Sigmoid colon (tissue), 7 donors: ENCODE results near the gene CAPN5. TPM values are rescaled to one million over a fixed set of nuclear protein-coding genes. Genes with fewer than 3 reads are reported as not detected.

Source experiments
- DNase-seq: peaks from one replicate; pipeline ENCODE4 v3.0.0-alpha.2; 2019
- H3K27ac ChIP-seq, 4 donors: fragments of 200-600 bp; sonication (generic); one replicate each; pipeline ENCODE4 v1.5.1; 2016 to 2019; ENCODE audit warnings: mild to moderate bottlenecking in 1 of 4
- H3K27me3 ChIP-seq, 3 donors: fragments of 200-600 bp; sonication (generic); one replicate each; pipeline ENCODE4 v1.5.1; 2019; ENCODE audit warnings: mild to moderate bottlenecking in 1 of 3
- H3K36me3 ChIP-seq, 4 donors: fragments of 200-600 bp; sonication (generic); one replicate each; pipeline ENCODE4 v1.5.1; 2016 to 2019
- H3K4me1 ChIP-seq, 4 donors: fragments of 200-600 bp; sonication (generic); one replicate each; pipeline ENCODE4 v1.5.1; 2017 to 2019
- H3K4me3 ChIP-seq, 4 donors: fragments of 200-600 bp; sonication (generic); one replicate each; pipeline ENCODE4 v1.5.1; 2017 to 2019; ENCODE audit warnings: mild to moderate bottlenecking in 2 of 4, moderate library complexity in 1 of 4
- H3K9me3 ChIP-seq, 4 donors: fragments of 200-600 bp in 3 of 4; sonication (generic) in 3 of 4; one replicate each; pipeline versions ENCODE4 v1.5.1 to v1.6.1; 2013 to 2019
- EP300 ChIP-seq, 4 donors: sonication (generic); formaldehyde crosslinking; IDR thresholded peaks; one replicate each; pipeline ENCODE4 v1.6.1; 2017; ENCODE audit warnings: antibody characterized with exemption in 4 of 4
- POLR2A ChIP-seq, 2 donors: fragments of 450-650 bp; IDR thresholded peaks; one replicate each; pipeline ENCODE4 v1.6.1; 2016; ENCODE audit warnings: antibody characterized with exemption in 2 of 2, mild to moderate bottlenecking in 2 of 2, moderate library complexity in 2 of 2
- POLR2AphosphoS5 ChIP-seq, 4 donors: sonication (generic); formaldehyde crosslinking; IDR thresholded peaks; one replicate each; pipeline ENCODE4 v1.6.1; 2017; ENCODE audit warnings: antibody characterized with exemption in 4 of 4
- WGBS, 2 donors: extraction: QIAGEN DNeasy Blood & Tissue Kit; methylation state at CpG; one replicate each; pipeline ENCODE4 v1.1.7; 2013; 5-methylcytosine and 5-hydroxymethylcytosine counted together
- intact Hi-C: fragments of 100-400 bp; cut with DNase I; formaldehyde crosslinking; loops from one replicate; pipeline ENCODE4 v1.15.1; 2023
- polyA plus RNA-seq, 3 donors: library from polyadenylated mRNA; stranded (reverse); fragments of 200-250 nt; gene quantifications; one replicate each; pipeline ENCODE4 v1.2.3, GENCODE V29; 2013
- total RNA-seq, 4 donors: library from RNA; depleted of rRNA; stranded (reverse); fragments of >200 nt; gene quantifications; one replicate each; pipeline ENCODE4 v1.1.0, GENCODE V29; 2016
- TF ChIP-seq, protein P1 (sequence below), 4 experiments: fragments of 450-650 bp in 3 of 4; fragments of 200-600 bp in 1 of 4; IDR thresholded peaks; one replicate each; pipeline ENCODE4 v1.5.1; 2016 to 2019; ENCODE audit warnings: antibody characterized with exemption in 4 of 4, mild to moderate bottlenecking in 3 of 4, moderate library complexity in 2 of 4
- donor health status: healthy with polysubstance abuse.
- donor health status: Bipolar disorder and iron deficiency.
- donor health status: healthy.

The CAPN5 gene
- total and polyA plus RNA-seq, 7 donors: 4.1 to 110 (median 12.5) TPM

DNA sequence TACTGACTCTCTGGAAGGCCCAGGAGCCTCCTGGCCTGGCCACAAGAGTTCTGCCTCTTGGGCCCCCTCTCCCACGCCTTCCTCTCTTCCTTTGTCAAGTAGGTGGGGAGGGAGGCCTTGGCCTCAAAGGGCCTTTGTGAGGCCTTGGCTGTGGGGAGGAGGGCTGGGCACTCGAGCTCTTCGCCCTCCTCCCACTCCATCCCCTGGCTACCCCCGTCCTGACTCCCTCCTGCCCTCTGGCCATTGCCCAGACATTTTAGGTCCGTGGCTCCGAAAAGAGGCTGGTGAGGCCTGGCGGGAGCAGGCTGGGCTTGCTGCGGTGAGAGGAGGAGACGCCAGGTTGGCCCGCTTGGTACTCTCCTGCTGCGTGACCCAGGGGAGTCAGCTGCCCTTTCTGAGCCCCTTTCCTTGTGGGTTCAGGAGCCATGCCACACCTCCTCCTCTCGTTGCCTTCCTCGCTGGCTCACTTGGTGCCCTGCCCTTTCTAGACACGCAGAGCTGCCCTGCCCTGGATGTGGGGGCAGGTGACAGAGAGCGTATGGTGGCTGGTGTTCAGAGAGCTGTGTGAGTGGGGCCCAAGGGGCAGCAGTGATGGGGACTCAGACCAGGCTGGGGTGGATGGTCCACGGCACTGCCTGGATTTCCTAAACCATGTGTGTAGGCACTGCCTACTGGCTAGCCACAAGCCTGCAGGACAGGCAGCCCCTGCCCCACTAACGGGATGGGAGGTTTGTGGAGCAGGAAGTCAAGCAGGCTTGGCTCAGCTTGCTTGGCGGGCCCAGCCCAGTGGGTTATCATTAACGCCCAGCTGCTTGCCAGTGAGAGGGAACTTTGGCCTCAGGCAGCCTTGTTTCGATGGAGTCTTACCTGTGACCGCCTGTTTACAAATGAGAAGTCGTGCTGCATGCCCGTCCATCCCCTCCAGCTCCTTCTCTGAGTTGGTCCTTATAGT, 20.0 kb downstream of the CAPN5 start:
- intact Hi-C loops: no loop called here
- Histone ChIP-seq H3K27ac (peak overlapping the region in 2 of 4 donors; percentile 43 to 57), H3K9me3 (no peaks in the 10 kb centered on the region), H3K27me3 (no peaks in the 10 kb centered on the region), H3K4me3 (no peak overlapping the region), H3K4me1 (peaks cover 0 to 25% (median 14%) of the 10 kb centered on the region in 4 donors), H3K36me3 (peaks cover 0 to 14% (median 0%) of the 10 kb centered on the region in 4 donors)
- WGBS, 2 donors: 15 to 71% methylated on average over 23 of the region's 23 CpGs
- TF ChIP-seq POLR2AphosphoS5 (IDR thresholded peaks at IDR 0.05): no peak
- TF ChIP-seq, protein P1, sequence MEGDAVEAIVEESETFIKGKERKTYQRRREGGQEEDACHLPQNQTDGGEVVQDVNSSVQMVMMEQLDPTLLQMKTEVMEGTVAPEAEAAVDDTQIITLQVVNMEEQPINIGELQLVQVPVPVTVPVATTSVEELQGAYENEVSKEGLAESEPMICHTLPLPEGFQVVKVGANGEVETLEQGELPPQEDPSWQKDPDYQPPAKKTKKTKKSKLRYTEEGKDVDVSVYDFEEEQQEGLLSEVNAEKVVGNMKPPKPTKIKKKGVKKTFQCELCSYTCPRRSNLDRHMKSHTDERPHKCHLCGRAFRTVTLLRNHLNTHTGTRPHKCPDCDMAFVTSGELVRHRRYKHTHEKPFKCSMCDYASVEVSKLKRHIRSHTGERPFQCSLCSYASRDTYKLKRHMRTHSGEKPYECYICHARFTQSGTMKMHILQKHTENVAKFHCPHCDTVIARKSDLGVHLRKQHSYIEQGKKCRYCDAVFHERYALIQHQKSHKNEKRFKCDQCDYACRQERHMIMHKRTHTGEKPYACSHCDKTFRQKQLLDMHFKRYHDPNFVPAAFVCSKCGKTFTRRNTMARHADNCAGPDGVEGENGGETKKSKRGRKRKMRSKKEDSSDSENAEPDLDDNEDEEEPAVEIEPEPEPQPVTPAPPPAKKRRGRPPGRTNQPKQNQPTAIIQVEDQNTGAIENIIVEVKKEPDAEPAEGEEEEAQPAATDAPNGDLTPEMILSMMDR (IDR thresholded peaks at IDR 0.05): no peak
- no peak for TF ChIP-seq EP300 (IDR thresholded peaks at IDR 0.05)
- TF ChIP-seq POLR2A (IDR thresholded peaks at IDR 0.05): no peak
- DNase-seq: peak; percentile 60

DNA sequence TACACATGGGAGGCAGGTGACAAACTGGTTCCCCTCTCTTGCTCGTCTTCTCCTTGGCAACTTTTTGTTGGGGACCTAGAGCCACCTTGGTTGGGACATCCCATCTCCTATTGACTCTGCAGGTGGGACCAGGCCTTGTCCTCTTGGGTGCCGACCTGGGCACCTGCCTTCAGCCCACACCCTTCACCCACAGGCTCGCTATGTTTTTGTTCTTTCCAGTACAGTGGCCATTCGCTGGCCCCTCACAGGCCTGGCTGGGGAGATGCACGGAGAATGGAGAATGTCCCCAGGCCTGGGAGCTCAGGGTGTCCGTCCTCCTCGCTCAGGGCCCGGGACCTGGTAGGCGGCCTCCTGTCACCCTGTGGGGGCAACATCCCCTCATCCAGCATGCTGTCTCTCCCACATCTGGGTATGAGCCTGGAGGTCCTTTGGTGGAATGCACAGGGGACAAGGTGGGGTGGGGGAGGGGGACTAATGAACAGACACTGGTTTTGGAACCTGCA, 21.0 kb downstream of the CAPN5 start:
- TF ChIP-seq, protein P1 (IDR thresholded peaks at IDR 0.05): no peak
- TF ChIP-seq POLR2AphosphoS5 (IDR thresholded peaks at IDR 0.05) (no peak), EP300 (IDR thresholded peaks at IDR 0.05) (no peak), POLR2A (IDR thresholded peaks at IDR 0.05) (no peak)
- H3K4me1 ChIP-seq: peaks cover 0 to 15% (median 6%) of the 10 kb centered on the region in 4 donors
- intact Hi-C loops: no loop called here
- H3K36me3 ChIP-seq: peaks cover 0 to 14% (median 0%) of the 10 kb centered on the region in 4 donors
- H3K9me3 ChIP-seq: no peaks in the 10 kb centered on the region
- H3K4me3 ChIP-seq: no peak overlapping the region
- DNase-seq: no peak
- WGBS, 2 donors: 69 to 89% methylated on average over 9 of the region's 9 CpGs
- H3K27me3 ChIP-seq: no peaks in the 10 kb centered on the region
- H3K27ac ChIP-seq: peak overlapping the region in 1 of 4 donors; percentile 44

DNA sequence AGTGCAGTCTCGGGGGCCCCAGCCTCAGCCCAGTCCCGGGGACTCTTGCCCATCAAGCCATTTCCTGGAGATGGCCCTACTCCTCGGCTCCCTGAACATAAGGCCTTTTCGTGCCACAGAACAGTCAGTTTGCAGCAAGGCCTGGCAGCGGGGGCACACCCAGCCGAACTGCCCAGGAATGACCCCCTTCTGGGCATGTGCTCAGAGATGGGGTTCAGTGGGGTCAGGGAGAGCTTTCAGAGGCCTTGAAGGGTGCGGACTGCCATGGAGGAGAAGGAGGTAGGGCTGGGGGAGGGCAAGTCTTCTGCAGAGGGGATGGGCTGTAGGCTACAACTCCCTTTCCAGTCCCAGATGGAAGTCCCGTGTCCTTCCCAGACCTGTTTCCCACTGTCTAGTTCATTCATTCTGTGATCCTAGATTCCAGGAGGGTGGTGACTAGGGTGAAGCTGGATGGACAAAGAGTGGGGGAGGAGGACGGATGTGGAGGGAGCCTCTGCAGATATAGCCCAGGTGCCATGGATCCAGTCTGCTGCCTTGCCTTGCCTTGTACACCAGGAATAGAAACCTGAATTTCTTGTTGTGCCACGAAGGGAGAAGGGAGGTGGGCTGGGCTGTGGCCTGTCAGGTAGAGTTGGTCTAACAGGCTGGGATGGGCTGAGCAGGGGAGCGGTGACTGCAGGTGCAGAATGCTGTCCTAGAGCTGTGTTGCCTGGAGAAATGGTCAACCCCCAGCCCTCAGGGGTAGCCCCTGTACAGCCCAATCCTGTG, 21.6 kb downstream of the CAPN5 start:
- intact Hi-C loops: no loop called here
- Histone ChIP-seq H3K27me3 (no peaks in the 10 kb centered on the region), H3K9me3 (no peaks in the 10 kb centered on the region), H3K4me1 (peaks cover 0 to 8% (median under 1%) of the 10 kb centered on the region in 4 donors), H3K4me3 (no peak overlapping the region), H3K27ac (peak overlapping the region in 1 of 4 donors; percentile 44), H3K36me3 (peaks cover 0 to 14% (median 0%) of the 10 kb centered on the region in 4 donors)
- peak; percentile 54 for DNase-seq
- TF ChIP-seq, protein P1 (IDR thresholded peaks at IDR 0.05): no peak
- TF ChIP-seq EP300 (IDR thresholded peaks at IDR 0.05) (no peak), POLR2A (IDR thresholded peaks at IDR 0.05) (no peak), POLR2AphosphoS5 (IDR thresholded peaks at IDR 0.05) (no peak)
- WGBS, 2 donors: 22 to 64% methylated on average over 11 of the region's 11 CpGs

DNA sequence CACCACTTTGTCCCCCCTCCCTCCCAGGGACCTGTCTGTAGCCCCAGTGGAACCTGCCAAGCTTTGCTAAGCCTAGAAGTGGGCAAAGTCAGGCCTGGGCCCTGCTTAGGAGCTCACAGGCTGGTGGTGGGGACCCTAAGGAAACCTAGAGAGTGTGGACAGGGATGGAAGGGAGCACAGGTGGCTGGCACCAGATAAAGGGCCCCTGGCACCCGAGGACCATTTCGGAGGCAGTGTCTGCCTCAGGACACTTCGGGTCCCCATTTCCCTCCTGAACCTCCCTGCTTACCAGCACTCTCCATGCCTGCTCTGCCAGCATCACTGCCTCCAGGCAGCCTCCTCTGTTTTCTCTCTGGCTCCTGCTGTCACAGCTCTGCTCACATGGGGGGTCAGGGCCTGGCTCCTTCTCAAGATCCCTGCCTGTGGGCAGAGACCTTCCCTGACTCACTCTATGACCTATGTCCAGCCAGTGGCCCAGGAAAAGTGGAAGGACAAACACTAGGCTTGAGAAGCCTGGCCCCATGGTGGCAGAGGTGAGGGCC, 22.3 kb downstream of the CAPN5 start:
- no peaks in the 10 kb centered on the region for H3K9me3 ChIP-seq
- H3K4me3 ChIP-seq: no peak overlapping the region
- peak overlapping the region in 1 of 4 donors; percentile 44 for H3K27ac ChIP-seq
- H3K4me1 ChIP-seq: peaks cover 0 to 6% (median 2%) of the 10 kb centered on the region in 4 donors
- 48 to 73% methylated on average over 3 of the region's 3 CpGs for WGBS, 2 donors
- H3K27me3 ChIP-seq: no peaks in the 10 kb centered on the region
- H3K36me3 ChIP-seq: peaks cover 0 to 14% (median 0%) of the 10 kb centered on the region in 4 donors
- TF ChIP-seq, protein P1 (IDR thresholded peaks at IDR 0.05): no peak
- TF ChIP-seq POLR2AphosphoS5 (IDR thresholded peaks at IDR 0.05): no peak
- TF ChIP-seq POLR2A (IDR thresholded peaks at IDR 0.05): no peak
- TF ChIP-seq EP300 (IDR thresholded peaks at IDR 0.05): no peak
- intact Hi-C loops: no loop called here
- peak; percentile 47 for DNase-seq
